Measurements from ENCODE around the gene RNFT2.

Gene RNFT2

GRCh38 chr12:116898669-116899068 is 160.6 kb downstream of the RNFT2 start:
- H3K36me3 Mint-ChIP-seq = no peaks in the 10 kb centered on the region
- no peak overlapping the region for H3K27ac Mint-ChIP-seq
- H3K9me3 Mint-ChIP-seq = no peaks in the 10 kb centered on the region
- no peaks in the 10 kb centered on the region for H3K4me1 Mint-ChIP-seq
- peaks cover 5% of the 10 kb centered on the region for H3K27me3 Mint-ChIP-seq
- no peak overlapping the region for H3K4me3 Mint-ChIP-seq

- no peak overlapping the region for H3K4me3 Mint-ChIP-seq
- no peaks in the 10 kb centered on the region for H3K4me1 Mint-ChIP-seq
- no peak overlapping the region for H3K27ac Mint-ChIP-seq
- no peaks in the 10 kb centered on the region for H3K9me3 Mint-ChIP-seq
- no peaks in the 10 kb centered on the region for H3K36me3 Mint-ChIP-seq
- peaks cover 5% of the 10 kb centered on the region for H3K27me3 Mint-ChIP-seq
These were observed 163.5 kb downstream of the RNFT2 start for GRCh38 chr12:116901612-116902011.
